ENCODE measurements around the gene THRA.

Gene THRA

DNA sequence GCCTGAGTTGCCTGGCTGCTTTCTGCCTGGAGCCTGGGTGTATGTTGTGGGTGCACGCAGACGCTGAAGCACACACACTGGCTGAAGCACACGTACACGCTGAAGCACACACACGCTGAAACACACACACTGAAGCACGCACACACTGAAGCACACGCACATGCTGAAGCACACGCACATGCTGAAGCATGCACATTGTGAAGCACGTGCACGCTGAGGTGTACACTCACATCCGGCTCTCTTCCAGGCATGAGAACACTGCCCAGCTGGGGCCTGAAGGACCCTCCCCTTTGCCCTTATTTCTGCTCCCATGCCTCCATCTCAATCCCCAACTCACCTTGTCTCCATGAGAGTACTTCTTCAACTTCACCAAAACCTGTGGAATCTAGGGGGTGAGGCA is 31.1 kb upstream of the THRA start:
- Histone ChIP-seq H3K4me1 (ENCODE audit: control insufficient read depth, insufficient read depth, low read length) (0 out of 2 replicates have a peak, but pooled peaks cover 2% of the 10 kb centered on the region), H3K9ac (ENCODE audit: low read depth, low read length) (no peak overlapping the region), H3K36me3 (ENCODE audit: control insufficient read depth, insufficient read depth, low read length) (peaks cover 71% of the 10 kb centered on the region), H3K4me3 (ENCODE audit: low read depth, low read length) (no peak overlapping the region), H3K27ac (ENCODE audit: low read depth, low read length) (no peak overlapping the region), H3K27me3 (ENCODE audit: control insufficient read depth, insufficient read depth, low read length) (no peaks in the 10 kb centered on the region), H3K9me3 (ENCODE audit: control insufficient read depth, insufficient read depth, low read length) (no peaks in the 10 kb centered on the region)

DNA sequence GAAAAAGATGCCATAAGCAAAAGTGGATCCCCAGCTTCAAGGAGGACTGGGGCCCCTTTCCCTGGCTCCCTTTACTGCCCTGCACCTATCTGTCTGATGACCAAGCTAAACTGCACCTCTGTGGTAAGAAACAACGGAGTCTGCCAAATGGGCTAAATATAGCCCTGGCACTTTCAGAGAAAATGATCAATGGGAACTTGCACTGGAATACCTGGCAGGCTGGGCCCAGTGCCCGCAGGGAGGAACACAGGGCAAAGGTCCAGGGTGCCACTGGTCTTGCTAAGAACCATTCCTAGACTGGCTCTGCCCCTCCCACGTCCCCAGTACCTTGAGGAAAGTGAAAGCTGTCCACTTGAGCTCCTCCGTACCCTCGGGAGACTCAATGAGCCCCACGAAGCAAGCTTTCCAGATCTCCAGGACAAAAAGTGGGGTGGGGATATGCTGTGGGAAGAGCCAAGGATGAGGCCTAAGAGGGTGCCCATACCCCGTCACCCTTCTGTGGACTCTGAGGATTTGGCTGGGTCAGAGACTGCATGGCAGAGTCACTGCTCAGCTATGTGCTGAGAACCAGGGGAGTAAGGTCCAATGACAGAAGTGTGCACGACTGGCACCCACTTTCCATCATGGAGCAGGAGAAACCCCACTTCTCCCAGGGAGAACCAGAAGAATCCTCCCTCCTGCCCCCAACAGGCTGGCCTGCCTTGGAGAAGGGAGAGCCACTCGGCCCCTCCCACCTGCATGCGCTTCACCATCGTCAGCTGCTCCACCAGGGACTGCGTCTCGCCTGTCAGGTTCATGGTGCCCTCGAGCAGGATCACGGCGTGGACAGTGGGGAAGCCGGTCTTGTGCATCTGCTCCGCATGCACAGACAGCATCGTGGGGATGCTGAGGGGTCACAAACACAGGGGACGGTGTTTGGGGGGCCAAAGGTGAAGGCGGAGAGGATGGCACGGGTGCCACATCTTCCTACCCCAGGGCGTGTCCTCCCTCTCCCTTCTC is 30.1 kb upstream of the THRA start:
- Histone ChIP-seq H3K9ac (ENCODE audit: low read depth, low read length) (no peak overlapping the region), H3K27me3 (ENCODE audit: control insufficient read depth, insufficient read depth, low read length) (no peaks in the 10 kb centered on the region), H3K4me3 (ENCODE audit: low read depth, low read length) (no peak overlapping the region), H3K4me1 (ENCODE audit: control insufficient read depth, insufficient read depth, low read length) (no peaks in the 10 kb centered on the region), H3K36me3 (ENCODE audit: control insufficient read depth, insufficient read depth, low read length) (peaks cover 71% of the 10 kb centered on the region), H3K9me3 (ENCODE audit: control insufficient read depth, insufficient read depth, low read length) (no peaks in the 10 kb centered on the region), H3K27ac (ENCODE audit: low read depth, low read length) (no peak overlapping the region)

DNA sequence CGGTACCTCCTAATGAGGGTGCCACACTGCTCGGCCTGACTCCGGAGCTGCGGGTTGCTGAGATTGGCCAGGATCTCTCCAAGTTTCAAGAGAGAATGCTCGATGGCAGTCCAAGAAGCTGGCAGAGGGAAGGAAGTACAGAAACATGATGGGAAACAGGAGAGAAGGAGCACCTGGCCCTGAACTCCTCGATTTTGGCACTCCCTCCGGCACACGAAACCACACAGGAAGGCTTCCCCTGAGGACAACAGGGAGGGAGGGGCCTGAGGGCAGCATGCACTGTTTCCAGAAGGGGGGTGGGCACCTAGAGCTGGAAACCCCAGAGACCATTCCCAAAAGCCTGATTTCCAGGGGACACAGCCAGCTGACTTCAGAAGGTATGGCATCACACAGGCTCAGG is 29.4 kb upstream of the THRA start:
- no peaks in the 10 kb centered on the region for H3K4me1 ChIP-seq (ENCODE audit: control insufficient read depth, insufficient read depth, low read length)
- no peak overlapping the region for H3K4me3 ChIP-seq (ENCODE audit: low read depth, low read length)
- no peaks in the 10 kb centered on the region for H3K27me3 ChIP-seq (ENCODE audit: control insufficient read depth, insufficient read depth, low read length)
- H3K36me3 ChIP-seq (ENCODE audit: control insufficient read depth, insufficient read depth, low read length), result peaks cover 67% of the 10 kb centered on the region
- H3K9me3 ChIP-seq (ENCODE audit: control insufficient read depth, insufficient read depth, low read length), result no peaks in the 10 kb centered on the region
- H3K27ac ChIP-seq (ENCODE audit: low read depth, low read length), result no peak overlapping the region
- no peak overlapping the region for H3K9ac ChIP-seq (ENCODE audit: low read depth, low read length)

DNA sequence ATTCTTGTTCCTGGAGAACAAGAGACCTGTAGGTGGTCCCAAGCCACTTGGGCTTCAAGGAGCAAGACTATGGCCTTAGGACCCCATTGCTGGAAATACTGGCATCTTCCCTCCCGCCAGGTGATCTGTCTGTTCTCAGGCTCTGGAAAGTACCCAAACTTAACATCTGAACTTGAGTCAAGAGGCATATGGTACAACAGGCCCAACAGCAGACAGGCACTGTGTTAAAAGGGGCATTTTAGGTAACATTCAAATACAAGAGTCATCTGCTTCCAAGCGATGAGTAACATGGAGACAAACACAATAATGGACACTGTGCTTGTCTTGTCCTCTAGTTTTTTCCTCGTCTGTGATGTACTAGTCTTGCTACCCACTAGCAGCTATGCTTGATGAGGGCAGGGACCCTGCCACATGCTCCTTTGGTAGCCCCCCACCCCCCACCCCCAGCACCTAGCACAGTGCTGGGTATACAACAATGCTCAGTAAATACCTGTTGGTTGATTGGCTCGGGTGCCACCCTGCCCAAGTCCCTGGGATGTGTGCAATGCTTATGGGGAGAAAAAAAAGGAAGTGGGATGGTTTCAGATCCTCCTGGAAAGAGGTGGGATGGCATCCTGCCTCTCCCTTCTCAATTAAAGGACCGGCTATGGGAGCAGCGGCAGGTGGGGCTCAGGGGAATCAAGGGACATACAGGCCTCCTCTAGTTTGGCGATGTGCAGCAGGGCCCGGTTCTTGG is 28.2 kb upstream of the THRA start:
- no peaks in the 10 kb centered on the region for H3K27me3 ChIP-seq (ENCODE audit: control insufficient read depth, insufficient read depth, low read length)
- H3K4me3 ChIP-seq (ENCODE audit: low read depth, low read length), result no peak overlapping the region
- no peaks in the 10 kb centered on the region for H3K9me3 ChIP-seq (ENCODE audit: control insufficient read depth, insufficient read depth, low read length)
- H3K4me1 ChIP-seq (ENCODE audit: control insufficient read depth, insufficient read depth, low read length), result peaks cover 3% of the 10 kb centered on the region; the same call in 1 of the 2 replicates
- H3K36me3 ChIP-seq (ENCODE audit: control insufficient read depth, insufficient read depth, low read length), result peaks cover 54% of the 10 kb centered on the region
- no peak overlapping the region for H3K27ac ChIP-seq (ENCODE audit: low read depth, low read length)
- H3K9ac ChIP-seq (ENCODE audit: low read depth, low read length), result no peak overlapping the region

DNA sequence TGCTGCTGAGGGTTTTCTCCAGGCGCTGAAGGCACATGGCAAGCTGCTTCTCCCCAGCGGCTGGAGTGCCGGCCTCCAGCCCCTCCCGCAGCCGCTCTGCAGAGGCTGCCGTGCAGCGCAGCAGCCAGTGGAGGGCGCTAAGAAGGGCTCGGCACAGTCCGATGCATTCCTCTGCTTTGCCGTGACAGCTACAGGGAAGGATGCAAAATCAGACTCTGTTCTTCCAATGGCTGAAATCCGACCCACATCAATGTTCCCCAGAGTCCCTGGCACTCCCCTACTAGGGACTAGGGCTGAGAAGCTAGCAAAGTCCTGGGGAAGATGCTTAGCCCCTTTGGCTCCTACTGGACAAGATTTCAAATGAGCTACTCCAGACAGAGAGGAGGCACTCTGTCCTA is 27.6 kb upstream of the THRA start:
- H3K4me3 ChIP-seq (ENCODE audit: low read depth, low read length), result no peak overlapping the region
- no peaks in the 10 kb centered on the region for H3K9me3 ChIP-seq (ENCODE audit: control insufficient read depth, insufficient read depth, low read length)
- no peak overlapping the region for H3K9ac ChIP-seq (ENCODE audit: low read depth, low read length)
- H3K36me3 ChIP-seq (ENCODE audit: control insufficient read depth, insufficient read depth, low read length), result peaks cover 51% of the 10 kb centered on the region
- H3K27ac ChIP-seq (ENCODE audit: low read depth, low read length), result no peak overlapping the region
- H3K4me1 ChIP-seq (ENCODE audit: control insufficient read depth, insufficient read depth, low read length), result peaks cover 3% of the 10 kb centered on the region; the same call in 1 of the 2 replicates
- H3K27me3 ChIP-seq (ENCODE audit: control insufficient read depth, insufficient read depth, low read length), result no peaks in the 10 kb centered on the region

DNA sequence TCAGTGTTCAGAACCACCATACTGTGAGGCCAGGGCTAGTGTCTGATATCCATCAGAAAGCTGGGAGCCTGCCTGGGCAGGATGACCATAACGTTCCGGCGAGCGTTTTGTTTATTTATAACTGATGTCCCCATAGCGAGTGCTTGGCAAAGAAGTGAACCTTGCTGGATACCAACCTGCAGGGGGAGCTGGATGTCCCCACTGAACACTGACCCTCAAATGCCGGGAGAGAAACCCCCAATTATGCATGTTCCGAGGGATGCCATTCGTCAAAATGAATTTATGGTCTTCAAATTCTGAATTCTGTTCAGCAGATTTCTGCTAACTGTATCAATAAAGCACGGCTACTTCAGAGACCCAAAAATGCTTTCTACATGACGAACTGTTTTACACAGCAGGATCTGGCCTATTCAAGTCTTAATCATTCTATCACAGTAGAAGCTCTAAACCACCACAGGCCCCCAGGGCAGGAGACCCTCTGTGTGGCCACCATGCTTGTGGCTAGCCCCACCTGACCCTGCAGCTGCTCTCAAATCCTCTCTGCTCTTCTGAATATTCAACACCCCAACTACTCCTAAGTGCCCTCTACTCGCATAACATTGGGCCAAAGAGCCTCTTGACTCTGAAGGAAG is 23.8 kb upstream of the THRA start:
- Histone ChIP-seq H3K9me3 (ENCODE audit: control insufficient read depth, insufficient read depth, low read length) (no peaks in the 10 kb centered on the region), H3K36me3 (ENCODE audit: control insufficient read depth, insufficient read depth, low read length) (peaks cover 26% of the 10 kb centered on the region), H3K27me3 (ENCODE audit: control insufficient read depth, insufficient read depth, low read length) (no peaks in the 10 kb centered on the region), H3K4me1 (ENCODE audit: control insufficient read depth, insufficient read depth, low read length) (peaks cover 3% of the 10 kb centered on the region; the same call in 1 of the 2 replicates), H3K27ac (ENCODE audit: low read depth, low read length) (peak overlapping the region; percentile 33), H3K9ac (ENCODE audit: low read depth, low read length) (no peak overlapping the region), H3K4me3 (ENCODE audit: low read depth, low read length) (no peak overlapping the region)

DNA sequence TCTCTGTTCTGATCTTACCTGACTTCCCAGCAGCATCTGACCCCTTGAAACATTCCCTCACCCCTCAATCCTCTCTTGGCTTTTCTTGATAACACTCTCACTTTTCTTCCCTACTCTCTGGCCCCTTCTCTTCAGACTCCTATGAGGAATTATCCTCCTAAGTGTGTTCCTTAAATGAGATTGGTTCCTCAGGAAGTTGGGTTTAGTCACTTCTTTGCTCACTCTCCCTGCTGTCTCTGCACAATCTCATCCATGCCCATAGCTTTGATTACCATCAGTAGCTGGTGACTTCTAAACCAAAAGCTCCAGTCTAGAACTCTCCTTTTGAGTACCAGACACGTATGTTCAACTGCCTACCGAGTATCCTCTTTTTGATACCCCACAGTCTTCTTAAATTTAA is 21.6 kb upstream of the THRA start:
- H3K9ac ChIP-seq (ENCODE audit: low read depth, low read length), result no peak overlapping the region
- H3K27ac ChIP-seq (ENCODE audit: low read depth, low read length), result no peak overlapping the region
- H3K27me3 ChIP-seq (ENCODE audit: control insufficient read depth, insufficient read depth, low read length), result no peaks in the 10 kb centered on the region
- H3K9me3 ChIP-seq (ENCODE audit: control insufficient read depth, insufficient read depth, low read length), result no peaks in the 10 kb centered on the region
- no peak overlapping the region for H3K4me3 ChIP-seq (ENCODE audit: low read depth, low read length)
- peaks cover 3% of the 10 kb centered on the region; the same call in 1 of the 2 replicates for H3K4me1 ChIP-seq (ENCODE audit: control insufficient read depth, insufficient read depth, low read length)
- peaks cover 10% of the 10 kb centered on the region; the same call in 1 of the 2 replicates for H3K36me3 ChIP-seq (ENCODE audit: control insufficient read depth, insufficient read depth, low read length)

DNA sequence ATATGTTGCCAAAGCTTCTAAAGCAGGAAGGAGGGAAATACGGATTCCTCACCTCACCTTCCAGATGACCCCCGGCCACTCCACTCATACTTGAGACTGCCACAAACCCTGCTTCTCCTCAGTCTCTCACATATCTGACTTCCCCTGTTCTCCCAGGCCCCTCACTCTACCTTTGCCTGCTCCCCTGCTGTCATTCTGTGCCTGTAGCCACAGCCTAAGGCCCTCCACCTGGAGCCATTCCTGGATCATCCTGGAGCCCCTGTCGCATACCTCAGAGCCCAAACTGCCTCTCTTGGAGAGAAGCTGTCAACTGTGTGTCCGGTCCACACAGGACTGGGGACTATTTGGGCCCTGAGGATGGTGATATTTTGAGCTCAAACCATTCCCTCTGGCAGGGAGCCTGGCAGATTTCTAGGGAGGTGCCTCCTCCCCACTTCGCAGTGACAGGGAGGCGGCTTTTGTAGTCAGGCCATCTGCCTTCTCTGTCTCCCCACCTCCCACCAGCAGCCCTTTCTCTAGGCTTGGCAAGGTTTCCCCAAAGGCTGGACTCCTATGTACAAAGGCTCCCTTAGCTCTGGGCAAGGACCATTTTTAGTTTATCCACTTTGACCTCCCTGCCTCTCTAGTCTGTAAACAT is 6.3 kb upstream of the THRA start:
- Histone ChIP-seq H3K9me3 (ENCODE audit: control insufficient read depth, insufficient read depth, low read length) (no peaks in the 10 kb centered on the region), H3K9ac (ENCODE audit: low read depth, low read length) (no peak overlapping the region), H3K4me1 (ENCODE audit: control insufficient read depth, insufficient read depth, low read length) (peaks cover 7% of the 10 kb centered on the region; the same call in 1 of the 2 replicates), H3K27ac (ENCODE audit: low read depth, low read length) (no peak overlapping the region), H3K27me3 (ENCODE audit: control insufficient read depth, insufficient read depth, low read length) (0 out of 2 replicates have a peak, but pooled peaks cover 6% of the 10 kb centered on the region), H3K36me3 (ENCODE audit: control insufficient read depth, insufficient read depth, low read length) (peaks cover 10% of the 10 kb centered on the region), H3K4me3 (ENCODE audit: low read depth, low read length) (no peak overlapping the region)

DNA sequence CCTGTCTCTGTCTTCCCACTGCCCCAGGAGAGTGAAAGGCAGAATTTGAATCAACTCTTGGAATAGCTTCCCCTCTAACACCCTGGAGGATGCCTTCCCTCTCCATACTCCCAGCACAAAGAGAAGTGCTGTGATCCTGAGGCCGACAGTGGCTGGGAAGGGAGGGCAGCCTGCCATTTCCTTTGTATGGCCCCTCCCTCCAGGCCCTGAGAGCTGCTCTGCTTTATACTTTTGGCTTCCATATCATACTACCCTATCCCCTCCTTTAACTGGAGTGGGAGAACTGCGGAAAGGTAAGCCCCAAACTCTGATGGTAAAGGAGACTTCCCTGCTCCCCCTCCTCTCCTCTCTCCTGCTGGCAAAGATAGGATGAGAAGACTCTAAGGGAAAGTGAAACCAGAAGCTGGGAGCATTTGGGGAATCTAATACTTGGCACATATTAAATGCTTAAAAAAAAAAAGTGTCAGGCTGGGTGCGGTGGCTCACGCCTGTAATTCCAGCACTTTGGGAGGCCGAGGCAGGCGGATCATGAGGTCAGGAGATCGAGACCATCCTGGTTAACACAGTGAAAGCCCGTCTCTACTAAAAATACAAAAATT is 4.5 kb upstream of the THRA start:
- H3K4me1 ChIP-seq (ENCODE audit: control insufficient read depth, insufficient read depth, low read length), result peaks cover 14% of the 10 kb centered on the region; the same call in 1 of the 2 replicates
- H3K9ac ChIP-seq (ENCODE audit: low read depth, low read length), result no peak overlapping the region
- H3K4me3 ChIP-seq (ENCODE audit: low read depth, low read length), result no peak overlapping the region
- H3K36me3 ChIP-seq (ENCODE audit: control insufficient read depth, insufficient read depth, low read length), result no peaks in the 10 kb centered on the region
- 0 out of 2 replicates have a peak, but pooled peaks cover 6% of the 10 kb centered on the region for H3K27me3 ChIP-seq (ENCODE audit: control insufficient read depth, insufficient read depth, low read length)
- H3K9me3 ChIP-seq (ENCODE audit: control insufficient read depth, insufficient read depth, low read length), result no peaks in the 10 kb centered on the region
- H3K27ac ChIP-seq (ENCODE audit: low read depth, low read length), result no peak overlapping the region

DNA sequence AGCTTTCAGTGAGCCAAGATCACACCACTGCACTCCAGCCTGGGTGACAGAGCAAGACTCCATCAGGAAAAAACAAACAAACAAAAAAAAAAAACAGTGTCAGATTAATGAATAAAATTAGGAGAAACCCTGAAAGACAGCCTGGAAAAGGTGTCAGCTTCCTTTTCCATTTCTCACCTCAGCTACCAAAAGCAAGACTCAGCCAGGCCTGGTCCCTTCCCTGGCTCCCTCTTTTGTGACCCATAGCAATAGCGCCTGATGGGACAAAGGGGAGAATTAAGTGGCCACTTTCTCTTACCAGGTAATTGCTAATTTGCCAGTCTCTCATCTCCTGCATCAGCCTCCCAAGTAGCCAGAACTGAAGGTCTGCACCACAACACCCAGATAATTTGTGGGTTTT is 3.9 kb upstream of the THRA start:
- H3K4me3 ChIP-seq (ENCODE audit: low read depth, low read length), result no peak overlapping the region
- no peaks in the 10 kb centered on the region for H3K36me3 ChIP-seq (ENCODE audit: control insufficient read depth, insufficient read depth, low read length)
- H3K9ac ChIP-seq (ENCODE audit: low read depth, low read length), result no peak overlapping the region
- H3K9me3 ChIP-seq (ENCODE audit: control insufficient read depth, insufficient read depth, low read length), result no peaks in the 10 kb centered on the region
- H3K4me1 ChIP-seq (ENCODE audit: control insufficient read depth, insufficient read depth, low read length), result peaks cover 14% of the 10 kb centered on the region; the same call in 1 of the 2 replicates
- no peak overlapping the region for H3K27ac ChIP-seq (ENCODE audit: low read depth, low read length)
- peaks cover 11% of the 10 kb centered on the region; the same call in 1 of the 2 replicates for H3K27me3 ChIP-seq (ENCODE audit: control insufficient read depth, insufficient read depth, low read length)
